ENCODE results near the gene ZNF536.
"Not testable (repeated sequence)": the region's sequence is repeated elsewhere in the genome, so short reads cannot be mapped to it uniquely, and the experiment has no call there.

The ZNF536 gene

GRCh38 chr19:30446120-30446519 lies 73.9 kb downstream of the ZNF536 start:
- not testable (repeated sequence) for DNase-seq (ENCODE audit: low read depth in 2 of 2)

DNA sequence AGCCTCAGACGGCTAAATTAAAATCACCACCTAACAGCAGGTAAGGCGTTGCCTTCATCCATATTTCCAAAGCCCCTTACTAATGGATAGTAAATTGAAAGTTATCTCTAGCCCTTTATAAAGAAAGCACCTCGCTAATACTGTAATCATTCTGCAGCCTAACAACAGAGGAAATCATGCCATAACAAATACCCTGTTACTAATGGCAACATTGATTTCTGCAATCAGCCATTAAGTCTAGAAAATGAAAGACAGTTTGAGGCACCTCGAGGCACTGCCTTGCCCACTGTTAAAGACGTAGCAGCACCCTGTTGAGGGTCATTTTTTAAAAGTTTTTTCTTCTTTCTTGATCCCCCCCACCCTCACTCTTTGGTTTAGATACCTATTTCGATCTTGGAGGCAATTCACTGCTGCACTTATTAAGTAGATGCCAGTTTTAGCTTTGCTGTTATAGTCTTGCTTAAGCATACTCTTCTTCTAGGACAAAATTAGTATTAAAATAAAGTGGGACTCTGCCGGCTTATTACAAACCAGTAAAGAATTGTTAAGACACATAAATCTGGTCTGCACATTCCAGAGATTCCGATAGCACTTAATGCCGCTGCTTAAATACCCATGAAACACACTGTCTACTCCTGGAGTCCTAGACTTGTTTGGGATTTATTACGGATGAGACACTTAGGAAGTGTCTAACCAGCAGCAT lies 74.8 kb downstream of the ZNF536 start:
- DNase-seq (ENCODE audit: low read depth in 2 of 2), result no peak

DNA sequence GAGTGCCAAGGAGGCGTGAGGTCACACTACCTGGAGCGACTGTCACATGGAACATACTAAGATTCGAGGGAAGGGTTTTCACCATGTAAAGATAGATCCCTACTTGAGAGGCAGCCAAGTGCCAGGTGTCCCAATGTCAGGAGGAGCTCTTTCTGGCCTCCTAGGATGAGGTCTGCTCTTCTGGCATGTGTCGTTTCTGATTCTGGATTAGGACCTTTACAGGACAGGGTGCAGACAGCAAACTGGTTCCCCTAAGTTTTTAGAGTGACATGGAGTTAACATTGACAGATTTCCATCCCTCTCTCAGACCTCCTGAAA lies 75.3 kb downstream of the ZNF536 start:
- DNase-seq (ENCODE audit: low read depth in 2 of 2), result no peak

- DNase-seq (ENCODE audit: low read depth in 2 of 2), result no peak
These were observed 76.3 kb downstream of the ZNF536 start for GRCh38 chr19:30448386-30449077.

DNA sequence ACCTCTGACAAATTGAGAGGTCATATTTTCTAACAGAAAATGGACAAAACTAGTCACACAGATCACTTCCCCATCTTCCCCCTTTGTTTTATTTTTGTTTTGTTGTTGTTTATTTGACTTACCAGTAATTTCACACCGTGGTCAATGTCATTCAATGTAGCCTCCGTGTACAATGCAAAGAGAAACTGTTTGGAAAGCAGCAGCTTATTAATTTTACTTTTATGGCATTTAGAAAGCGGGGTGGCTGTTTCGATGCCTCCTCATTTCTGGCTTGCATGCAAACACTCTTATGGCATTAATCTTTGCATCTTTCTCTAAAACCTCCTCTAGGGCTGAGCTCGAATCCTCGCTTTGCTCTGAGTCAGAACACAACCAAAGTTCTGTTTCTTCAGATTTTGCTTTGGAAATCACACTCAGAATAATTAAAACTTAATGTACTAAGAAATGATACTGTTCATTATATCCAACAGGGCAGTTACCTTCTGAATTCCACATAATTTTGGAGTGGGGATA lies 77.0 kb downstream of the ZNF536 start:
- DNase-seq (ENCODE audit: low read depth in 2 of 2), result no peak

- DNase-seq (ENCODE audit: low read depth in 2 of 2), result no peak
These were observed 77.5 kb downstream of the ZNF536 start for GRCh38 chr19:30449673-30450072.

GRCh38 chr19:30450100-30450499 lies 77.9 kb downstream of the ZNF536 start:
- DNase-seq (ENCODE audit: low read depth in 2 of 2), result no peak

GRCh38 chr19:30450835-30451321 lies 78.7 kb downstream of the ZNF536 start:
- no peak for DNase-seq (ENCODE audit: low read depth in 2 of 2)

DNA sequence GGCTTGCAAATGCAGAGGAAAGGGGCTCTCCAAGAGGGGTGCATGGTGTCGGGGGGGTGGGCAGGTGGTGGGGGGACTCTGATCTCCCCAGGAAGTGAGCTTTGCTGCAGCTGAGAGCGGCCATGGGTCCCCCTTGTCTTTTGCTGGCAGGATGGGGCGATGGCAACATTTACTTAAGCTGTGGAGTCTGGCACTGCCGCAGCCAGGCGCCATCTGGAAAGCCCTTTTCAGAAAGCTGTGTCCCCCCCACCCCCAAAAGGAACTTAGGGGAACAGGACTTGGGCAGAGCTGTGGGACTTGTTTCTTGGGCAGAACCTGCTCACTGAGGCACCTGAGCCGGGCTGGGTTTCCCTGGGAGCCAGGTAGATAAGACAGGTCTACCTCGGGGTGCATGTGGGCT lies 80.7 kb downstream of the ZNF536 start:
- DNase-seq (ENCODE audit: low read depth in 2 of 2), result no peak

GRCh38 chr19:30453743-30454142 lies 81.6 kb downstream of the ZNF536 start:
- no peak for DNase-seq (ENCODE audit: low read depth in 2 of 2)

DNA sequence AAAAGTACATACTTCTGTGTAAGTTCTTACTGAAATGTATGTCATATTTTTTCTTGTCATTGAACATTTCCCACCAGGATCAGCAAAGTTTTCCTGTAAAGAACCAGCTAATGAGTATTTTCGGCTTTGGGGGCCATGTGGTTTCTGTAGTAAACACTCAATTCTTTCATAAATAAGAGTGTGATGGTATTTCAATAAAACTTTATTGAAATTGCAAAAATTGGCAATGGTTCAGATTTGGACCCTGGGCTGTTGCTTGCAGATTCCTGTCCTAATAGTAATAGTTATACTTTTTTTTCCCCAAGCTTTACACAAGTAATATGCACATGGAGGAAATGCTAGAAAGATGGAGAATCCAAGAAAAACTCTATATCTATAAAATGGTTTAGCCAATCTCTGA lies 83.7 kb downstream of the ZNF536 start:
- no peak for DNase-seq (ENCODE audit: low read depth in 2 of 2)

DNA sequence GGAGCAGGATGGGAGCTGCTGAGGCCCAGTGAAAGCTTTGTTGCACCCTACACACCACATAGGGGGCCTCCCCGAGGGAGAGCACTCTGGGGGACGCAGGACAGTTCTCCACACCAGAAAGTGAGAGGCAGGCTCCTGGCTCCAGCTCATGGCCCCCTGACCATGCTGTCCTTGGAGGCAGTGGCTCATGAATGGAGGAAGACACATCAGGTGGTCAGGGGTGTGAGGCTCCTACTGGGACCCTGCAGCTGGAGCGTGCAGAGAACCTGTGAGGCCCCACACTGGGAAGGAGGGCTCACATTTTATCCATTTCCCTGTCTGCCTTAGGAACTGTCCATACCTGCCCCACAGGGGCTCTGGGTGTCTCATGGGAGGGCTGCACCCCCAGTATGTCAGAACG lies 85.3 kb downstream of the ZNF536 start:
- no peak for DNase-seq (ENCODE audit: low read depth in 2 of 2)

DNA sequence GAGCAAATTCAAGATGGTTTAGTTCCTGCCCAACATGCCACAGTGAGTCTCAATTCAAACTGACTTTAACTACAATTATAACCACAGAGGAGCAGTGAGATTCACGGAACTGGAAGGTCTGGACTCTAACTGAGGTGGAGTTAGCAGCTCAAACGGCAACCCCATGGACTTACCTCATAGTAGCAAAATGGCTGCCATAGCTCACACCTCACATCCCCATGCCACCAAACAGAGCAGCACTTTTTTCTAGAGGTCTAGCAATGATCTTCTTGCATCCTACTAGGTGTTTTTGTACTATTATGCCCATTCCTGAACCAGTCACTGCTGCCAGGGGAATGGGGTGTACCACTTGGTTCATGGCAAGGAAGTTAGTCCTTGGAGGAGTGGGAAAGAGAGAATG lies 87.7 kb downstream of the ZNF536 start:
- DNase-seq (ENCODE audit: low read depth in 2 of 2), result no peak

DNA sequence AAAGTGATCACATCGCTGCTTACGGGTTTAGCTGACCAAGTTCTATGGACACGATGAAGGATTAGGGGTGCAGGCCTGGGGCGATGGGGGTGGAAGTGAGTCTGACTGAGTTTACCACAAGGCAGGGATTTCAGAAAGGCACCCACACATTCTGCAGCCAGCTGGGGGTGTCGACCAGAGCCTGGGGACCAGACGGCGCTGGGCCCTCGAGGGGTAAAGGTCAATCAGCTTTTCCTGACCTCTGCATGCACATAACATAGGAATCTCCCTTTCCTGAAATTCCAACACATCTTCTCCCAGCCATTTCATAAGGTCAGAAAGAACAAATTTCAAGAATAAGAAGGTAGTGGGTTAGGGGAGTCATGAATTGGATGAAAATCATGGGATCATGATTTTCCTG lies 92.0 kb downstream of the ZNF536 start:
- no peak for DNase-seq (ENCODE audit: low read depth in 2 of 2)

GRCh38 chr19:30466598-30466997 lies 94.4 kb downstream of the ZNF536 start:
- DNase-seq (ENCODE audit: low read depth in 2 of 2), result not testable (repeated sequence)

GRCh38 chr19:30467239-30467638 lies 95.1 kb downstream of the ZNF536 start:
- no peak for DNase-seq (ENCODE audit: low read depth in 2 of 2)

- DNase-seq (ENCODE audit: low read depth in 2 of 2), result no peak
These were observed 97.6 kb downstream of the ZNF536 start for GRCh38 chr19:30469774-30470173.

- no peak for DNase-seq (ENCODE audit: low read depth in 2 of 2)
These were observed 99.3 kb downstream of the ZNF536 start for GRCh38 chr19:30471441-30471840.

GRCh38 chr19:30473334-30473867 lies 101.2 kb downstream of the ZNF536 start:
- DNase-seq (ENCODE audit: low read depth in 2 of 2), result no peak

DNA sequence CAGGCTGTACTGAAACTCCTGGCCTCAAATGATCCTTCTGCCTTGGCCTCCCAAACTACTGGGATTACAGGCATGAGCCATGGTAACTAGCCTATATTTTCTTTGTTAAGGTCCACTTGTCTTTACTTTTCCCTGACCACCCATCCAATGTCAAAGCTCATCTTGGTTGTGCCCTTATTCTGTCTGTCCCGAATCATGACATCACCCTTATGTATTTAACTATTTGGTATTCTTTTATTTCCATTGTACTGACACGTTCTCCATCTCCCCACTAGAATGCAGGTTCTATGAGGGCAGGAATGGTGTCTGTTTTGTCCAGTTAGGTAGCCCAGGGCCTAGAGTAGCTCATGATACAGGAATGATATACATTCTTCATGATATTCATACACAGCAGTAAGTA lies 104.8 kb downstream of the ZNF536 start:
- DNase-seq (ENCODE audit: low read depth in 2 of 2), result no peak

GRCh38 chr19:30479231-30479630 lies 107.0 kb downstream of the ZNF536 start:
- no peak for DNase-seq (ENCODE audit: low read depth in 2 of 2)

- DNase-seq (ENCODE audit: low read depth in 2 of 2), result no peak
These were observed 107.9 kb downstream of the ZNF536 start for GRCh38 chr19:30480097-30480496.

- no peak for DNase-seq (ENCODE audit: low read depth in 2 of 2)
These were observed 108.9 kb downstream of the ZNF536 start for GRCh38 chr19:30481063-30481462.
